WI38 (cell line): ENCODE data around the gene KRT73.

Experiments
- H3K4me3 ChIP-seq: 2 replicates; pipeline ENCODE4 v1.5.1; 2011; ENCODE audit warnings: low read depth, mild to moderate bottlenecking, control low read depth, low read length
- CTCF ChIP-seq: IDR thresholded peaks from 2 replicates; pipeline ENCODE4 v1.5.1; 2012; ENCODE audit warnings: low read depth, mild to moderate bottlenecking, control low read depth, low read length

The KRT73 gene

GRCh38 chr12:52558781-52559445 lies 59.4 kb downstream of the KRT73 start:
- TF ChIP-seq CTCF = no peak
- H3K4me3 ChIP-seq = no peak overlapping the region
